Sigmoid colon (tissue), 4 donors: ENCODE results near the gene LMO4.

Experiments
- CTCF ChIP-seq, 4 experiments: fragments of 450-650 bp in 3 of 4; fragments of 200-600 bp in 1 of 4; IDR thresholded peaks; one replicate each; pipeline ENCODE4 v1.5.1; 2016 to 2019; ENCODE audit warnings: antibody characterized with exemption in 4 of 4, mild to moderate bottlenecking in 3 of 4, moderate library complexity in 2 of 4
- EP300 ChIP-seq, 4 donors: sonication (generic); formaldehyde crosslinking; IDR thresholded peaks; one replicate each; pipeline ENCODE4 v1.6.1; 2017; ENCODE audit warnings: antibody characterized with exemption in 4 of 4
- POLR2A ChIP-seq, 2 donors: fragments of 450-650 bp; IDR thresholded peaks; one replicate each; pipeline ENCODE4 v1.6.1; 2016; ENCODE audit warnings: antibody characterized with exemption in 2 of 2, mild to moderate bottlenecking in 2 of 2, moderate library complexity in 2 of 2

DNA sequence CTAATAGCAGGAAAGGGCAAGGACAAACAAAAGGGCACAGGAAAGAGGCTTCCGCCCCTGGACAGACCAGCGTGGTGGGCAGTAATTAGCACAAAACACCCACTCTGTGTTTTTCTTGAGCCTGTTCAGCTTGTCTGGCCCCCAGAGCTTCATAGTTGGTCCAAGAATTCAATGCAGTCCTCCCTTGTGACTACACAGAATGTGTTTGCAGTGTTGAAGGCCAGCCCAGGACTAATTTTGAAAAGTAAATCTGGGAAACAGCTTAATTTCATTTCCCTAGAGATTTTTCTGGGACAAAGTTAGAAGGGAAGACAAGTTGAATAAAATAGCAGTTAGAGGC lies 49.2 kb upstream of the LMO4 start:
- TF ChIP-seq CTCF (IDR thresholded peaks at IDR 0.05) (no peak), POLR2A (IDR thresholded peaks at IDR 0.05) (no peak), EP300 (IDR thresholded peaks at IDR 0.05) (no peak)
